Raji (cell line): ENCODE results near the gene COPE.

Experiments used
- POLR2A ChIP-seq: IDR thresholded peaks from 2 replicates; pipeline ENCODE4 v1.6.1; 2011; ENCODE audit warnings: low read depth, low read length, control low read depth; ENCODE audit not compliant: insufficient read depth

COPE gene

DNA sequence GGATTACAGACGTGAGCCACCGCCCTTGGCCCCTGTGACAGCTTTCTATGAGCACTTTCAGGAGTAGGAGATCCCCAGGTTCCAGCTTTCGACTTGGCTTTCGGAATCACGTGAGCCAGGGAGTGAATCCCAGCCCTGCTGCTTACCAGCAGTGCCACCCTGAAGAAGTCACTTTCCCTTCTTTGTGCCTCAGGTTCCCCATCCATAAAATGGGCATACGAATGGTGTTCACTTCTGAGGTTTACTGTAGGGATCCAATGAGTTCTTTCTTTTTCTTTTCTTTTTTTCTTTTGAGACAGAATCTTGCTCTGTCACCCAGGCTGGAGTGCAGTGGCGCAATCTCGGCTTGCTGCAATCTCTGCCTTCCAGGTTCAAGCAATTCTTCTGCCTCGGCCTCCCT, 26.1 kb upstream of the COPE start:
- no peak for TF ChIP-seq POLR2A

DNA sequence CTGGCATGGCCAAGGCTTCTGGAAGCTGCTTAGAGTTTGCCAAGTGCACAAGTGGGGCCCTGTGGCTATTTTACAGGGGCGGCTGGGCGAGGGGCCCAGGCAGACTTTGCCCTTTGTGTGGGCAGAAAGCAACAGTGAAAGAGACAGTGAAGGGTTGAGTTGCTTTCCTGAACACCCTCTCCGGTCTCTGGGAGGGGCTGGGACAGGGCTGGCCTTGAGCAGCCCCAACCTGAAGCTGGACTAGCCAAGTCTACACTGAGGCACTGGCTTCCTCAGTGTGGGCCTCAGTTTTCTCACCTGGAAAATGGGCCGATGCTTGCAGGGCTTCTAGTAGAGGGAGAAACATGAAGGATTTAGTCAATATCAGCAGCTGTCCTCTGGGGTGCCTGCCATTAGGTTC, 24.3 kb upstream of the COPE start:
- TF ChIP-seq POLR2A = no peak

DNA sequence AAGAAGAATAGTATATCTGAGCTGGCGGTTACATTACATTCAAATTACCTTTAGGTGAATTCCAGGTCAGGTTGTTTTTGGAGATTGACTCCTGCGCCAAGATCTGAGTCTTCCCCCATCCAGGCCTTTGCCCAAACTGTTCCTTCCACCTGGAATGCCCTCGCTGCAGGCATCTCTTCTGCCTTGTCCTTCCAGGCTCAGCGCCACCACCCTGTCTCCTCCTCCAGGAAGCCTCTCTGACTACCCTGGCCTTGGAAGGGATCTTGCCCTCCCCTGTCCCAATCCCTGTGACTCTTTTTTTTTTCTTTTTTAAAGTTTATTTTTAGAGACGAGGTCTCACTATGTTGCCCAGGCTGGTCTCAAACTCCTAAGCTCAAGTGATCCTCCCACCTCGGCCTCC, 23.5 kb upstream of the COPE start:
- no peak for TF ChIP-seq POLR2A

DNA sequence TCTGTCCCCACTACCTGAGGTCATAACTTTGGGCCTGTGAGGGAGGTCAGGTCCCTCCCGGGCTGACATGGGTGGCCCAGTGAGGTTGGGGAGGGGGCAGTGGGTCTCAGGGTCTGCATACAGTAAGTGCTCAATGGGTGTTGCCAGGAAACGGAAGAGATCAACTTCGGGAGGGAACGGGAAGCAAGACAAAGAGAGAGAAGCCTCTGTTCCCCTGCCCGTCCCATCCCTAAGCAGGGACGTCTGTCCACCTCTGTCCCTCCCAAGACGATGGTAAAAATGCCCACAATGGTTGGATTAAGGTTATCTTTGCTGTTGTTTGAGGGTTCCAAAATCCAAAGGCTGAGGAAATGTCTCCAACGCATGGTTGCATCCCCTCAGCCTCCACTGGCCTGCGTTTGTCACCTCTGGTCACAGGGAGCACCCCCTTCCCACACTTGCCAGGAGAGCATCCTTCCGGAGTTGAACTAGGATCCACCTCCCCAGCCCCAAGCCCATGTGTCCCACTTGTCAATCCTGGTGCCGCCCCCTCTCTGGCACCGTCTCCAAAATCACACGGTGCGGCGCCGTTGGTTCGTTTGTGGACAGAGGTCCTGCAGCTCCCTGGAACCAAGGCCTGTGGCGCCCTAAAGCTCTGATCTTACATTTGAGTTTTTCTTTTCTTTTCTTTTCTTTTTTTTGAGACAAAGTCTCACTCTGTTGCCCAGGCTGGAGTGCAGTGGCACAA, 22.6 kb upstream of the COPE start:
- no peak for TF ChIP-seq POLR2A

- no peak for TF ChIP-seq POLR2A
These were observed 21.8 kb upstream of the COPE start, which contains the start of gene HOMER3 for GRCh38 chr19:18940769-18941627. HOMER3 (minus strand) TSS chr19:18941217; CDS start chr19:18938982, 2,235 bp downstream.

GRCh38 chr19:18939922-18940768, 21.0 kb upstream of the COPE start:
- no peak for TF ChIP-seq POLR2A

DNA sequence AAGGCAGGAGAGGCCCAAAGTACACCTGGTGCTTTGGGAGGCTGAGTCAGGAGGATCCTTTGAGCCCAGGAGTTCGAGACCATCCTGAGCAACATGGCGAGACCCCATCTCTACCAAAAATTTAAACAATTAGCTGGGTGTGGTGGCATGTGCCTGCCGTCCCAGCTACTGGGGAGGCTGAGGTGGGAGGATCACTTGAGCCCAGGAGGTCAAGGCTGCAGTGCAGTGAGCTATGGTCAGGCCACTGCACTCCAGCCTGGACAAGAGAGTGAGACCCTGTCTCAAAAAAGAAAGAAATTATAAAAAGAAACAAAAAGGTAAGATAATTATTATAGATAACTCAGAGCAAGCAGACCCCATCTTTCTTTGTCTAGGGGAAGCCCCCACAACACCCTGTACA, 20.0 kb upstream of the COPE start:
- TF ChIP-seq POLR2A = no peak

DNA sequence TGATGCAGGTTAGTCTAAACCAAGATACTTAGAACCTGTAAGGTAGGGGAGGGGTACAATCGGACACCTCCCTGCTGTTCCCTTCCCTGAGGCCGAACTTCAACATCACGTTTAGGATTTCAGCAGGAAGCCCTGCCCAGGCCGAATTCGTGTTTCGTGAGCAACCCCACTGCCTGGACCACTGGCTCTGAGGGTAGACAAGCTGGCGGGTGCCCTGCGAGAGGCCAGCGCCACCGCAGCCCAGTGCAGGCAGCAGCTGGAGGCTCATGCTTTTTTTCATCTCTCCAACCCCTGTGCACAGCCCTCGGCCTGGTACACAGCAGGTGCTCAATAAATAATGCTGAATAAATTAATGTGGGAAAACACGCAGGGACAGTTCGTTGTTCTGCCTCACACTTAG, 14.1 kb upstream of the COPE start:
- no peak for TF ChIP-seq POLR2A

GRCh38 chr19:18932216-18932841, 13.1 kb upstream of the COPE start:
- no peak for TF ChIP-seq POLR2A

GRCh38 chr19:18931316-18932162, 12.4 kb upstream of the COPE start:
- TF ChIP-seq POLR2A = no peak

- no peak for TF ChIP-seq POLR2A
These were observed 10.1 kb upstream of the COPE start for GRCh38 chr19:18929311-18929710.

GRCh38 chr19:18928018-18928805, 9.0 kb upstream of the COPE start:
- TF ChIP-seq POLR2A = no peak

DNA sequence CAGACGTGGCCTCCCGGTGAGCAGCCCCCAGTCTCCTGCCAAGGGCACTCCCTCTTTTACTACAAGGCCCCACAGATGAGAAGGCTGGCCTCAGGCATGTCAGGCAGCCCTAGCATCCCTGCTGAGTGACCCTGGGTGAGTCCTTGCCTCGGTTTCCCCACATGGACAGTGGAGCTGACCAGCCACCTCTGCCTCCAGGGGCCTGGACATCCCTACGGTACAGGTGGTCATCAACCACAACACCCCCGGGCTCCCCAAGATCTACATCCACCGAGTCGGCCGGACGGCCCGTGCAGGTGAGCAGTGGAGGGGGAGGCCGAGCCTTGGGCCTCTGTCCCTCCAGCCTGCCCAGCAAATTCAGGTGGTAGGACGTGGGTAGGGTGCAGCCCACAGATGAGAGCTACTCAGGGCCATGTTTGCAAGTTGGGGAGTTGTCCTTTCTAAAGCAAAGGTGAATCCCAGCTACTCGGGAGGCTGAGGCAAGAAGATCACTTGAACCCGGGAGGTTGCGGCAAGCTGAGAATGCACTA, 5.6 kb upstream of the COPE start:
- no peak for TF ChIP-seq POLR2A
